ENCODE data around the gene SRGAP2B.
"Not testable (repeated sequence)": the region's sequence is repeated elsewhere in the genome, so short reads cannot be mapped to it uniquely, and the experiment has no call there.

DNA sequence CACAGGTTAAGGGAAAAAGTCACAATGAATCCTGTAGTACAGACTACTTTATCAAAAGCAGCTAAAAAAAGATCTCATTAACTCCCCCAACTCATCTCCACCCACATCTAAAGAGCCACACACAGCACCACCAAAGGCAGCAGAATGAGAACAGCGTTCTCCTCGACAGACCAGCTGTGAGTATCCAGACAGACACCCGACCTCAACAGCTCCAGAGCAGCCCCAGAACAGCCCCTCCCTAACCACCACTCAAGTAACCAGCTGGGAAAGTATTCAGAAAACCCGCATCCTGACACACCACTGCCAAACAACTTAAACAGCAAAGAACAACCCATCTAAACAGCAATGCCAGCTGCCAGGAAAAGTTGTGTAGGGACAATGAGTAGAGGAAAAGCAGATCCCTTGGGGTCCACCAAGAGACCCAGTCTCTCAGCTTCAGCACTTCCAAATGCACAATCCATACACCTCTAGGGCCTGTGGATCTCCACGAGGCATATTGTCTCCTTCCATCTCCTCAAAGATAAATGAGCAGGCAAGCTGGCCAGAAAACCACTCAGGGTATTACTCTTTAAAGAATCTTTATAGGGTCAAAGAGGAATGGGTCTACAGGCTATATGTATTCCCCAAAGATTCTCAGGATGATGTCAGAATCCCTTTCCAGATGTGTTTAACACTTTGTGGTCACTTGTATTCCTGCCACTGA is 49.4 kb downstream of the SRGAP2B start:
- TF ChIP-seq, protein P1, sequence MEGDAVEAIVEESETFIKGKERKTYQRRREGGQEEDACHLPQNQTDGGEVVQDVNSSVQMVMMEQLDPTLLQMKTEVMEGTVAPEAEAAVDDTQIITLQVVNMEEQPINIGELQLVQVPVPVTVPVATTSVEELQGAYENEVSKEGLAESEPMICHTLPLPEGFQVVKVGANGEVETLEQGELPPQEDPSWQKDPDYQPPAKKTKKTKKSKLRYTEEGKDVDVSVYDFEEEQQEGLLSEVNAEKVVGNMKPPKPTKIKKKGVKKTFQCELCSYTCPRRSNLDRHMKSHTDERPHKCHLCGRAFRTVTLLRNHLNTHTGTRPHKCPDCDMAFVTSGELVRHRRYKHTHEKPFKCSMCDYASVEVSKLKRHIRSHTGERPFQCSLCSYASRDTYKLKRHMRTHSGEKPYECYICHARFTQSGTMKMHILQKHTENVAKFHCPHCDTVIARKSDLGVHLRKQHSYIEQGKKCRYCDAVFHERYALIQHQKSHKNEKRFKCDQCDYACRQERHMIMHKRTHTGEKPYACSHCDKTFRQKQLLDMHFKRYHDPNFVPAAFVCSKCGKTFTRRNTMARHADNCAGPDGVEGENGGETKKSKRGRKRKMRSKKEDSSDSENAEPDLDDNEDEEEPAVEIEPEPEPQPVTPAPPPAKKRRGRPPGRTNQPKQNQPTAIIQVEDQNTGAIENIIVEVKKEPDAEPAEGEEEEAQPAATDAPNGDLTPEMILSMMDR (IDR thresholded peaks at IDR 0.05; ENCODE audit: low read depth, low read length, poor library complexity, severe bottlenecking) = not testable (repeated sequence)
- TF ChIP-seq EZH2phosphoT487 (IDR thresholded peaks at IDR 0.05; ENCODE audit: borderline replicate concordance, low read length) = not testable (repeated sequence)

All from DOHH2 (cell line).